Measurements from ENCODE around the gene MATN4. TPM values are rescaled to one million over a fixed set of nuclear protein-coding genes. Genes with fewer than 3 reads are reported as not detected.
A peak's percentile ranks its signal among the peaks of the same experiment; 100 is the strongest.

The MATN4 gene
- total and polyA plus RNA-seq, 2 of the 13 experiments (the other 11 are each of a cell fraction or from before 2014, with no cell fraction given) = not detected

DNA sequence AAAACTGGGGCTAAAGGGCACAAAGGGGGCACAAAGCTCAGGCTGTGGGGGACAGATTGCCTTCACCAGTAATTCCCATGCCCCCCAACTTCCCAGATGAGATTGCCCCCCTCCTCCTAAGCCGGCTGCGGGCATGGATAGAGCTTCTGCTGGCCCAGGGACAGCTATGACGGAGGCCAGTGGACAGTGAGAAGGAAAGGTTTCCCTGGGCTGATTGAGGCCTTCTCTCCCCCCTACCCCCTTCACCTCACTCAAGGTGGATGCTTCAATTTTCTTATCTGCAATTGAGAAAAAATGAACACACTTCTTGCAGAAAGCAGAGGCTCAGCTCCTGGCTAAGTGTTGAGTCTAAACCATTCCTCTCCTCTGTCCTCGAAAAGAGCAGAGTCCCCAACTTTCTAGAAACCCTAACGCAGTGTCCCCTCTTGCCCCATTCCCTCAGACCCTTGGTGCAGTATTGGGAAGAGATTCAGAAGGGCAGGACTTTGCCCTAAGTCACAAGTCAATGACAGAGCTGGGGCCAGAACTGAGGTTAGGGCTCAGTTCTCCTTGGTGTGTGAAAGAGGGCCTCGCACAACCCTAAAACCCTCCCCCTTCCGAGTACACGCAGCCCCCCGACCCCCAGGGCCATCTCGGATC is 39.3 kb upstream of the MATN4 start (continued):
- TF ChIP-seq, protein P1, sequence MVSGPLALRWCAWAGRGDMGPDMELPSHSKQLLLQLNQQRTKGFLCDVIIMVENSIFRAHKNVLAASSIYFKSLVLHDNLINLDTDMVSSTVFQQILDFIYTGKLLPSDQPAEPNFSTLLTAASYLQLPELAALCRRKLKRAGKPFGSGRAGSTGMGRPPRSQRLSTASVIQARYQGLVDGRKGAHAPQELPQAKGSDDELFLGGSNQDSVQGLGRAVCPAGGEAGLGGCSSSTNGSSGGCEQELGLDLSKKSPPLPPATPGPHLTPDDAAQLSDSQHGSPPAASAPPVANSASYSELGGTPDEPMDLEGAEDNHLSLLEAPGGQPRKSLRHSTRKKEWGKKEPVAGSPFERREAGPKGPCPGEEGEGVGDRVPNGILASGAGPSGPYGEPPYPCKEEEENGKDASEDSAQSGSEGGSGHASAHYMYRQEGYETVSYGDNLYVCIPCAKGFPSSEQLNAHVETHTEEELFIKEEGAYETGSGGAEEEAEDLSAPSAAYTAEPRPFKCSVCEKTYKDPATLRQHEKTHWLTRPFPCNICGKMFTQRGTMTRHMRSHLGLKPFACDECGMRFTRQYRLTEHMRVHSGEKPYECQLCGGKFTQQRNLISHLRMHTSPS (CRISPR knock-in tag; IDR thresholded peaks at IDR 0.05; ENCODE audit: low read depth) = no peak
- TF ChIP-seq ZSCAN25 (CRISPR knock-in tag; IDR thresholded peaks at IDR 0.05) (peak; percentile 16; the same call in 1 of the 2 replicates), RNF2 (conservative IDR thresholded peaks at IDR 0.05; ENCODE audit: low read depth) (no peak), TEAD2 (CRISPR knock-in tag; IDR thresholded peaks at IDR 0.05) (no peak), POLR2AphosphoS2 (IDR thresholded peaks at IDR 0.05; ENCODE audit: low read depth, low read length) (no peak), ZSCAN29 (CRISPR knock-in tag; conservative IDR thresholded peaks at IDR 0.05) (0 out of 2 replicates have a peak, but pooled peaks have one; percentile 51), ZNF329 (CRISPR knock-in tag; IDR thresholded peaks at IDR 0.05; ENCODE audit: low read depth) (no peak), SKIL (CRISPR knock-in tag; IDR thresholded peaks at IDR 0.05; ENCODE audit: borderline replicate concordance) (no peak), HOXA9 (CRISPR knock-in tag; IDR thresholded peaks at IDR 0.05; ENCODE audit: borderline replicate concordance) (no peak), SYNCRIP (IDR thresholded peaks at IDR 0.05; ENCODE audit: insufficient read depth, low read depth, low read length) (no peak), MYC (CRISPR knock-in tag; IDR thresholded peaks at IDR 0.05; ENCODE audit: borderline replicate concordance) (no peak), ZNF350 (CRISPR knock-in tag; IDR thresholded peaks at IDR 0.05; ENCODE audit: borderline replicate concordance, low read depth) (no peak), ZNF720 (CRISPR knock-in tag; IDR thresholded peaks at IDR 0.05) (no peak), ZNF558 (CRISPR knock-in tag; IDR thresholded peaks at IDR 0.05; ENCODE audit: borderline replicate concordance) (0 out of 2 replicates have a peak, but pooled peaks have one; percentile 18)
- TF ChIP-seq, protein P2, sequence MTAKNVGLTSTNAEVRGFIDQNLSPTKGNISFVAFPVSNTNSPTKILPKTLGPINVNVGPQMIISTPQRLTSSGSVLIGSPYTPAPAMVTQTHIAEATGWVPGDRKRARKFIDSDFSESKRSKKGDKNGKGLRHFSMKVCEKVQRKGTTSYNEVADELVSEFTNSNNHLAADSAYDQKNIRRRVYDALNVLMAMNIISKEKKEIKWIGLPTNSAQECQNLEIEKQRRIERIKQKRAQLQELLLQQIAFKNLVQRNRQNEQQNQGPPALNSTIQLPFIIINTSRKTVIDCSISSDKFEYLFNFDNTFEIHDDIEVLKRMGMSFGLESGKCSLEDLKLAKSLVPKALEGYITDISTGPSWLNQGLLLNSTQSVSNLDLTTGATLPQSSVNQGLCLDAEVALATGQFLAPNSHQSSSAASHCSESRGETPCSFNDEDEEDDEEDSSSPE (CRISPR knock-in tag; IDR thresholded peaks at IDR 0.05) = no peak
- TF ChIP-seq, protein P3, sequence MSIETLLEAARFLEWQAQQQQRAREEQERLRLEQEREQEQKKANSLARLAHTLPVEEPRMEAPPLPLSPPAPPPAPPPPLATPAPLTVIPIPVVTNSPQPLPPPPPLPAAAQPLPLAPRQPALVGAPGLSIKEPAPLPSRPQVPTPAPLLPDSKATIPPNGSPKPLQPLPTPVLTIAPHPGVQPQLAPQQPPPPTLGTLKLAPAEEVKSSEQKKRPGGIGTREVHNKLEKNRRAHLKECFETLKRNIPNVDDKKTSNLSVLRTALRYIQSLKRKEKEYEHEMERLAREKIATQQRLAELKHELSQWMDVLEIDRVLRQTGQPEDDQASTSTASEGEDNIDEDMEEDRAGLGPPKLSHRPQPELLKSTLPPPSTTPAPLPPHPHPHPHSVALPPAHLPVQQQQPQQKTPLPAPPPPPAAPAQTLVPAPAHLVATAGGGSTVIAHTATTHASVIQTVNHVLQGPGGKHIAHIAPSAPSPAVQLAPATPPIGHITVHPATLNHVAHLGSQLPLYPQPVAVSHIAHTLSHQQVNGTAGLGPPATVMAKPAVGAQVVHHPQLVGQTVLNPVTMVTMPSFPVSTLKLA (IDR thresholded peaks at IDR 0.05) = no peak
- TF ChIP-seq, protein P4, sequence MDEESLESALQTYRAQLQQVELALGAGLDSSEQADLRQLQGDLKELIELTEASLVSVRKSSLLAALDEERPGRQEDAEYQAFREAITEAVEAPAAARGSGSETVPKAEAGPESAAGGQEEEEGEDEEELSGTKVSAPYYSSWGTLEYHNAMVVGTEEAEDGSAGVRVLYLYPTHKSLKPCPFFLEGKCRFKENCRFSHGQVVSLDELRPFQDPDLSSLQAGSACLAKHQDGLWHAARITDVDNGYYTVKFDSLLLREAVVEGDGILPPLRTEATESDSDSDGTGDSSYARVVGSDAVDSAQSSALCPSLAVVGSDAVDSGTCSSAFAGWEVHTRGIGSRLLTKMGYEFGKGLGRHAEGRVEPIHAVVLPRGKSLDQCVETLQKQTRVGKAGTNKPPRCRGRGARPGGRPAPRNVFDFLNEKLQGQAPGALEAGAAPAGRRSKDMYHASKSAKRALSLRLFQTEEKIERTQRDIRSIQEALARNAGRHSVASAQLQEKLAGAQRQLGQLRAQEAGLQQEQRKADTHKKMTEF (CRISPR knock-in tag; IDR thresholded peaks at IDR 0.05) = no peak
- TF ChIP-seq, protein P5, sequence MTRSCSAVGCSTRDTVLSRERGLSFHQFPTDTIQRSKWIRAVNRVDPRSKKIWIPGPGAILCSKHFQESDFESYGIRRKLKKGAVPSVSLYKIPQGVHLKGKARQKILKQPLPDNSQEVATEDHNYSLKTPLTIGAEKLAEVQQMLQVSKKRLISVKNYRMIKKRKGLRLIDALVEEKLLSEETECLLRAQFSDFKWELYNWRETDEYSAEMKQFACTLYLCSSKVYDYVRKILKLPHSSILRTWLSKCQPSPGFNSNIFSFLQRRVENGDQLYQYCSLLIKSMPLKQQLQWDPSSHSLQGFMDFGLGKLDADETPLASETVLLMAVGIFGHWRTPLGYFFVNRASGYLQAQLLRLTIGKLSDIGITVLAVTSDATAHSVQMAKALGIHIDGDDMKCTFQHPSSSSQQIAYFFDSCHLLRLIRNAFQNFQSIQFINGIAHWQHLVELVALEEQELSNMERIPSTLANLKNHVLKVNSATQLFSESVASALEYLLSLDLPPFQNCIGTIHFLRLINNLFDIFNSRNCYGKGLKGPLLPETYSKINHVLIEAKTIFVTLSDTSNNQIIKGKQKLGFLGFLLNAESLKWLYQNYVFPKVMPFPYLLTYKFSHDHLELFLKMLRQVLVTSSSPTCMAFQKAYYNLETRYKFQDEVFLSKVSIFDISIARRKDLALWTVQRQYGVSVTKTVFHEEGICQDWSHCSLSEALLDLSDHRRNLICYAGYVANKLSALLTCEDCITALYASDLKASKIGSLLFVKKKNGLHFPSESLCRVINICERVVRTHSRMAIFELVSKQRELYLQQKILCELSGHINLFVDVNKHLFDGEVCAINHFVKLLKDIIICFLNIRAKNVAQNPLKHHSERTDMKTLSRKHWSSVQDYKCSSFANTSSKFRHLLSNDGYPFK (CRISPR knock-in tag; IDR thresholded peaks at IDR 0.05; ENCODE audit: borderline replicate concordance) = no peak
